OCI-LY7 (cell line): ENCODE data around the gene ZBED5.

Experiments
- CTCF ChIP-seq: fragments of 200-600 bp; sonication (generic); conservative IDR thresholded peaks from 2 replicates; pipeline ENCODE4 v1.5.1; 2014; ENCODE audit warnings: mild to moderate bottlenecking, antibody characterized with exemption, low read length, moderate library complexity, mixed read lengths
- EZH2phosphoT487 ChIP-seq: fragments of 200-600 bp; sonication (generic); IDR thresholded peaks from 2 replicates; pipeline ENCODE4 v1.6.1; 2018; ENCODE audit warnings: low read depth, borderline replicate concordance, mild to moderate bottlenecking, mixed run types, antibody characterized with exemption, low read length, moderate library complexity, mixed read lengths

GRCh38 chr11:10864688-10865087, 6.8 kb upstream of the ZBED5 start:
- TF ChIP-seq CTCF (no peak), EZH2phosphoT487 (no peak)
